LNCaP clone FGC (cell line): ENCODE results near the gene ZNF74.
A peak's percentile ranks its signal among the peaks of the same experiment; 100 is the strongest.
"Not testable (repeated sequence)": the region's sequence is repeated elsewhere in the genome, so short reads cannot be mapped to it uniquely, and the experiment has no call there.

ENCODE experiments used
- DNase-seq: peaks from one replicate; pipeline ENCODE4 v3.0.0-alpha.2; 2011; ENCODE audit warnings: low read depth
- H3K4me3 ChIP-seq: 2 replicates; pipeline ENCODE4 v1.5.1; 2011; ENCODE audit warnings: mild to moderate bottlenecking, low read depth, low read length, control low read depth
- TF ChIP-seq, protein P1 (sequence below): IDR thresholded peaks from 2 replicates; pipeline ENCODE4 v1.5.1; 2012; ENCODE audit warnings: mild to moderate bottlenecking; ENCODE audit not compliant: control insufficient read depth, insufficient read depth; ENCODE audit errors: extremely low read depth

The ZNF74 gene

DNA sequence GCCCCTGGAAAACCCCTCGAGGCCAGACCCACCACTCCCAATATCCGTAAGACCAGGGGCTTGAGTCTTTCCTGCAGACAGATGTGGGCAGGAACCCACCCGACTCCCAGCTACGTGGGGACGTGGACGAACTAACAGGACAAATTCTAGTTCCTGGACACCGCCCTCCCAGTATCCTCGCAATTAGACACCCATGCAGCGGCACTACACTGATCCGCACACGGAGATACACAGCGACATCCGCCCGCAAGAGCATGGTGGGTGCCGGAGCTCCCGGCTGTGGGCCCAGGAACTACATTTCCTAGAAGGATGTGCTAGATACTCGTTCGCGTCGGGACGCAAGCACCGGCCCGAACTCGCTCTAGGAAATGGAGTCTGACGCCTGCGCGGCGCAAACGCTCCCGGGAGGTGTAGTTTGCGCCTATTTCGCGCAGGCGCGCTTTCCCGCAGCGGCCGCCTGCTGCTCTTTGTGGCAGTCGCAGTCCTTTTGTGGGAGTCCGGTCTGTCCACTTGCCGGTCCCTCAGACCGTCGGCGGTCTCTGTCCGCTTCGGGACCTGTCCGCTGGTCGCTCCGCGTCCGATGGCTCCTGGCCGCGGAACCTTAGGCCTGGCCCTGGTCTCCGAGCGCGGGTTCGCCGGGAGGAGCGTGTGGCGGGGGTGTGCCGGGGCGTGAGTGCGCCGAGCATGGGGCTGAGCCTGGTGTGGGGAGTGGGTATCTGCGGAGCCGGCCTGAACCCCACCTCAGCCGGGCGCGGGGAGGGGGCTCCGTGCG lies at the start of gene ZNF74:
Gene ZNF74 (plus strand): TSS at position 447 of the 772 bp plus-strand sequence. CDS start 478 bp downstream, outside the sequence.
- peak; percentile 81 for DNase-seq
- TF ChIP-seq, protein P1, sequence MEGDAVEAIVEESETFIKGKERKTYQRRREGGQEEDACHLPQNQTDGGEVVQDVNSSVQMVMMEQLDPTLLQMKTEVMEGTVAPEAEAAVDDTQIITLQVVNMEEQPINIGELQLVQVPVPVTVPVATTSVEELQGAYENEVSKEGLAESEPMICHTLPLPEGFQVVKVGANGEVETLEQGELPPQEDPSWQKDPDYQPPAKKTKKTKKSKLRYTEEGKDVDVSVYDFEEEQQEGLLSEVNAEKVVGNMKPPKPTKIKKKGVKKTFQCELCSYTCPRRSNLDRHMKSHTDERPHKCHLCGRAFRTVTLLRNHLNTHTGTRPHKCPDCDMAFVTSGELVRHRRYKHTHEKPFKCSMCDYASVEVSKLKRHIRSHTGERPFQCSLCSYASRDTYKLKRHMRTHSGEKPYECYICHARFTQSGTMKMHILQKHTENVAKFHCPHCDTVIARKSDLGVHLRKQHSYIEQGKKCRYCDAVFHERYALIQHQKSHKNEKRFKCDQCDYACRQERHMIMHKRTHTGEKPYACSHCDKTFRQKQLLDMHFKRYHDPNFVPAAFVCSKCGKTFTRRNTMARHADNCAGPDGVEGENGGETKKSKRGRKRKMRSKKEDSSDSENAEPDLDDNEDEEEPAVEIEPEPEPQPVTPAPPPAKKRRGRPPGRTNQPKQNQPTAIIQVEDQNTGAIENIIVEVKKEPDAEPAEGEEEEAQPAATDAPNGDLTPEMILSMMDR, result no peak
- peak within 1 kb of the TSS; percentile 83 for H3K4me3 ChIP-seq

DNA sequence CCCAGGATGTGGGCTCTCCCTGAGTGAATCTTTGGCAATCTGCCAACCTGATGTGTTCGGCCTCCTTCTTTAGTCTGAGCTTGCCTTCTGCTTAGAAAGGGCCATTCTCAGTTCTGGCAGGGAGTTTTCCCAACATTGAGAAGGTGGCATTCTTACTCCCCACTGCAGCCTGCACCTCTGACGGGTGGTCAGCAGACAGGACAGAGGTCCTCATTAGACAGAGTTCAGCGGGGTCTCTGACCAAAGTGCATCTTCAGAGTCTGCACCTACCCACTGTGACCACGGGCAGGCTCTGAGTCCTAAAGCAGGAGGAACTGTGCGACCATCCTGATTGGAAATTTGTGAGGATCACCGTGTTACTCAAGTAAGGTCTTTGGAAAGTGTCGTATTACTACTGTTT lies 47.4 kb upstream of the ZNF74 start:
- not testable (repeated sequence) for H3K4me3 ChIP-seq, DNase-seq

DNA sequence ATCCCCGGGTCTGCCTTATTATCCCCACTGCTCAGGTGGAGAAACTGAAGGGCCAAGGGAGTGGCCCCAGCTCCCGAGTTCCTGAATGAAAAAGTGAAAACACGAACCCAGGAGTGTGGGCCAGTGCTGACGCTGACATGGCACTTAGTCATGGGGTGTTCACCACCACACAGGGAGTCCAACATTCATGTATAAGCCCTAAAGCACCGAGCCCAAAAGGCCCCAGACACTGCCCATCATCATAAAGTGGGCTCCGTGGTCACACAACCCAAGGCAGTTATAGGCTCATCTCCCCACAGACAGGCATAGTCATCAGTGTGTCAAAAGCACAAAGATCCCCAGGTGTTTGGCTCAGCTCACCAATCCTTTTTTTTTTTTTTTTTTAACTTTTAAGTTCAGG lies 41.4 kb upstream of the ZNF74 start:
- not testable (repeated sequence) for H3K4me3 ChIP-seq, DNase-seq

DNA sequence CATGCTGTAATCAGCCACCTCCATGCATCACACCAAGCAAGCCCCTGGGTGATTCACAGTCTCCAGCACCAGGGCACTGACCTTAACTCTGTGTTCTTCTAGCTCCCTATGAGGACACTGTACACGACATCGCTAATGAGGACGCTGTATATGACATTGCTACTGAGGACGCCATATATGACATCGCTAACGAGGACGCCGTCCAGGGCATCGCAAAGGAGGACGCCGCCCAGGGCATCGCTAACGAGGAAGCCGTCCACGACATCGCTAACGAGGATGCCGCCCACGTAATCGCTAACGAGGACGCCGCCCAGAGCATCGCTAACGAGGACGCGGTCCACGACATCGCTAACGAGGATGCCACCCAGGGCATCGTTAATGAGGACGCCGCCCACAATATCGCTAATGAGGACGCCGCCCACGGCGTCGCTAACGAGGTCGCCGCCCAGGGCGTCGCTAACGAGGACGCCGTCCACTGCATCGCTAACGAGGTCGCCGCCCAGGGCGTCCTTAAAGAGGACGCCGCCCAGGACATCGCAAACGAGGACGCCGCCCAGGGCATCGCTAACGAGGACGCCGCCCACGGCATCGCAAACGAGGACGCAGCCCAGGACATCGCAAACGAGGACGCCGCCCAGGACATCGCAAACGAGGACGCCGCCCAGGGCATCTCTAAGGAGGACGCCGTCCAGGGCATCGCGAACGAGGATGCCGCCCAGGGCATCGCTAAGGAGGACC lies 39.5 kb upstream of the ZNF74 start:
- TF ChIP-seq, protein P1, result no peak
- no peak for DNase-seq
- H3K4me3 ChIP-seq, result no peak overlapping the region

DNA sequence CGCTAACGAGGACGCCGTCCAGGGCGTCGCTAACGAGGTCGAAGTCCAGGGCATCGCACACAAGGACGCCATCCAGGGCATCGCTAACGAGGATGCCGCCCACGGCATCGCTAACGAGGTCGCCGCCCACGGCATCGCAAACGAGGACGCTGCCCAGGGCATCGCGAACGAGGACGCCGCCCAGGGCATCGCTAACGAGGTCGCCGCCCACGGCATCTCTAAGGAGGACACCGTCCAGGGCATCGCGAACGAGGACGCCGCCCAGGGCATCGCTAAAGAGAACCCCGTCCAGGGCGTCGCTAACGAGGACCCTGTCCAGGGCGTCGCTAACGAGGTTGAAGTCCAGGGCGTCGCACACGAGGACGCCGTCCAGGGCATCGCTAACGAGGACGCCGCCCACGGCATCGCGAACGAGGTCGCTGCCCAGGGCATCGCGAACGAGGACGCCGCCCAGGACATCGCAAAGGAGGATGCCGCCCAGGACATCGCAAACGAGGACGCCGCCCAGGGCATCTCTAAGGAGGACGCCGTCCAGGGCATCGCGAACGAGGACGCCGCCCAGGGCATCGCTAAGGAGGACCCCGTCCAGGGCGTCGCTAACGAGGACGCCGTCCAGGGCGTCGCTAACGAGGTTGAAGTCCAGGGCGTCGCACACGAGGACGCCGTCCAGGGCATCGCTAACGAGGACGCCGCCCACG lies 37.9 kb upstream of the ZNF74 start:
- not testable (repeated sequence) for H3K4me3 ChIP-seq, DNase-seq

DNA sequence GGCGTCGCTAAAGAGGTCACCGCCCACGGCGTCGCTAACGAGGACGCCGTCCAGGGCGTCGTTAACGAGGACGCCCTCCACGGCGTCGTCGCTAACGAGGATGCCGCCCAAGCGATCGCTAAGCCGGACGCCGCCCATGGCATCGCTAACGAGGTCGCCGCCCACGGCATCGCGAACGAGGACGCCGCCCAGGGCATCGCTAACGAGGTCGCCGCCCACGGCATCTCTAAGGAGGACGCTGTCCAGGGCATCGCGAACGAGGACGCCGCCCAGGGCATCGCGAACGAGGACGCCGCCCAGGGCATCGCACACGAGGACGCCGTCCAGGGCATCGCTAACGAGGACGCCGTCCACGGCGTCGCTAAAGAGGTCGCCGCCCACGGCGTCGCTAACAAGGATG lies 37.0 kb upstream of the ZNF74 start:
- DNase-seq, H3K4me3 ChIP-seq: not testable (repeated sequence)

DNA sequence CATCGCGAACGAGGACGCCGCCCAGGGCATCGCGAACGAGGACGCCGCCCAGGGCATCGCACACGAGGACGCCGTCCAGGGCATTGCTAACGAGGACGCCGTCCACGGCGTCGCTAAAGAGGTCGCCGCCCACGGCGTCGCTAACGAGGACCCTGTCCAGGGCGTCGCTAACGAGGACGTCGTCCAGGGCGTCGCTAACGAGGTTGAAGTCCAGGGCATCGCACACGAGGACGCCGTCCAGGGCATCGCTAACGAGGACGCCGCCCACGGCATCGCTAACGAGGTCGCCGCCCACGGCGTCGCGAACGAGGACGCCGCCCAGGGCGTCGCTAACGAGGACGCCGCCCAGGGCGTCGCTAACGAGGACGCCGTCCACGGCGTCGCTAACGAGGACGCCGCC lies 36.0 kb upstream of the ZNF74 start:
- H3K4me3 ChIP-seq, DNase-seq: not testable (repeated sequence)

DNA sequence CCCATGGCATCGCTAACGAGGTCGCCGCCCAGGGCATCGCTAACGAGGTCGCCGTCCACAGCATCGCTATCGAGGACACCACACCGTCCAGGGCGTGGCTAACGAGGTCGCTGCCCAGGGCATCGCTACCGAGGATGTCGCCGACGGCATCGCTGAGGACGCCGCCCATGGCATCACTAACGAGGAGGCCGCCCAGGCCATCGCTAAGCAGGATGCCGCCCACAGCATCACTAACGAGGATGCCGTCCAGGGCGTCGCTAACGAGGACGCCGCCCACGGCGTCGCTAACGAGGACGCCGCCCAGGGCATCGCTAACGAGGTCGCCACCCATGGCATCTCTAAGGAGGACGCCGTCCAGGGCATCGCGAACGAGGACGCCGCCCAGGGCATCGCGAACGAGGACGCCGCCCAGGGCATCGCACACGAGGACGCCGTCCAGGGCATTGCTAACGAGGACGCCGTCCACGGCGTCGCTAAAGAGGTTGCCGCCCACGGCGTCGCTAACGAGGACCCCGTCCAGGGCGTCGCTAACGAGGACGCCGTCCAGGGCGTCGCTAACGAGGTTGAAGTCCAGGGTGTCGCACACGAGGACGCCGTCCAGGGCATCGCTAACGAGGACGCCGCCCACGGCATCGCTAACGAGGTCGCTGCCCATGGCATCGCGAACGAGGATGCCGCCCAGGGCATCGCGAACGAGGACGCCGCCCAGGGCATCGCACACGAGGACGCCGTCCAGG lies 35.3 kb upstream of the ZNF74 start:
- DNase-seq, H3K4me3 ChIP-seq: not testable (repeated sequence)

DNA sequence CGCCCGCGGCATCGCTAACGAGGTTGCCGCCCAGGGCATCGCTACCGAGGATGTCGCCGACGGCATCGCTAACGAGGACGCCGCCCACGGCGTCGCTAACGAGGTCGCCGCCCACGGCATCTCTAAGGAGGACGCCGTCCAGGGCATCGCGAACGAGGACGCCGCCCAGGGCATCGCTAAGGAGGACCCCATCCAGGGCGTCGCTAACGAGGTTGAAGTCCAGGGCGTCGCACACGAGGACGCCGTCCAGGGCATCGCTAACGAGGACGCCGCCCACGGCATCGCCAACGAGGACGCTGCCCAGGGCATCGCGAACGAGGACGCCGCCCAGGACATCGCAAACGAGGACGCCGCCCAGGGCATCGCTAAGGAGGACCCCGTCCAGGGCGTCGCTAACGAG lies 33.7 kb upstream of the ZNF74 start:
- not testable (repeated sequence) for H3K4me3 ChIP-seq

DNA sequence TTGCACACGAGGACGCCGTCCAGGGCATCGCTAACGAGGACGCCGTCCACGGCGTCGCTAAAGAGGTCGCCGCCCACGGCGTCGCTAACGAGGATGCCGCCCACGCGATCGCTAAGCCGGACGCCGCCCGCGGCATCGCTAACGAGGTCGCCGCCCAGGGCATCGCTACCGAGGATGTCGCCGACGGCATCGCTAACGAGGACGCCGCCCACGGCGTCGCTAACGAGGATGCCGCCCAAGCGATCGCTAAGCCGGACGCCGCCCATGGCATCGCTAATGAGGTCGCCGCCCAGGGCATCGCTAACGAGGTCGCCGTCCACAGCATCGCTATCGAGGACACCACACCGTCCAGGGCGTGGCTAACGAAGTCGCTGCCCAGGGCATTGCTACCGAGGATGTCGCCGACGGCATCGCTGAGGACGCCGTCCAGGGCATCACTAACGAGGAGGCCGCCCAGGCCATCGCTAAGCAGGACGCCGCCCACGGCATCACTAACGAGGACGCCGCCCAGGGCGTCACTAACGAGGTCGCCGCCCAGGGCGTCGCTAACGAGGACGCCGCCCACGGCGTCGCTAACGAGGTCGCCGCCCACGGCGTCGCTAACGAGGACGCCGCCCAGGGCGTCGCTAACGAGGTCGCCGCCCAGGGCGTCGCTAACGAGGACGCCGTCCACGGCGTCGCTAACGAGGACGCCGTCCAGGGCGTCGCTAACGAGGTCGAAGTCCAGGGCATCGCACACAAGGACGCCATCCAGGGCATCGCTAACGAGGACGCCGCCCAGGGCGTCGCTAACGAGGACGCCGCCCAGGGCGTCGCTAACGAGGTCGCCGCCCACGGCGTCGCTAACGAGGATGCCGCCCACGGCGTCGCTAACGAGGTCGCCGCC lies 32.8 kb upstream of the ZNF74 start:
- not testable (repeated sequence) for H3K4me3 ChIP-seq, DNase-seq

More for the DNA sequence above, 33.7 kb upstream of the ZNF74 start:
- DNase-seq, result not testable (repeated sequence)

DNA sequence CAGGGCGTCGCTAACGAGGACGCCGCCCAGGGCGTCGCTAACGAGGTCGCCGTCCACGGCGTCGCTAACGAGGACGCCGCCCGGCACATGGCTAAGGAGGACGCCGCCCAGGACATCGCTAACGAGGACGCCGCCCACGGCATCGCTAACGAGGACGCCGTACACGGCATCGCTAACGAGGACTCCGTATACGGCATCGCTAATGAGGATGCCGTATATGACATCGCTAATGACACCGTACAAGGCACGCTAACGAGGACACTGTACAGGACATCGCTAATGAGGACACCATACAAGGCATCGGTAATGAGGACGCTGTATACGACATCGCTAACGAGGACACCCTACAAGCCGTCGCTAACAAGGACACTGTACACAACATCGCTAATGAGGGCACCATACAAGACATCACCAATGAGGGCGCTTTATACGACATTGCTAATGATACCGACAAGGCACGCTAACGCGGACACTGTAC lies 32.2 kb upstream of the ZNF74 start:
- H3K4me3 ChIP-seq, DNase-seq: not testable (repeated sequence)

DNA sequence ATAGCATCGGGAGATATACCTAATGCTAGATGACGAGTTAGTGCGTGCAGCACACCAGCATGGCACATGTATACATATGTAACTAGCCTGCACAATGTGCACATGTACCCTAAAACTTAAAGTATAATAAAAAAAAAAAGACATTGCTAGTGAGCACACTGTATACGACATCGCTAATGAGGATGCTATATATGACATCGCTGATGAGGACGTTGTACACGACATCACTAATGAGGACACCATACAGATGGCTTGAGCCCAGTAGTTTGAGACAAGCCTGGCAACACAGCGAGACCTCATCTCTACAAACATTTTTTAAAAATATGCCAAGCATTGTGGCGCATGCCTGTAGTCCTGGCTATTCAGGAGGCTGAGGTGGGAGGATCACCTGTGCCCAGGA lies 31.5 kb upstream of the ZNF74 start:
- H3K4me3 ChIP-seq, DNase-seq: not testable (repeated sequence)

DNA sequence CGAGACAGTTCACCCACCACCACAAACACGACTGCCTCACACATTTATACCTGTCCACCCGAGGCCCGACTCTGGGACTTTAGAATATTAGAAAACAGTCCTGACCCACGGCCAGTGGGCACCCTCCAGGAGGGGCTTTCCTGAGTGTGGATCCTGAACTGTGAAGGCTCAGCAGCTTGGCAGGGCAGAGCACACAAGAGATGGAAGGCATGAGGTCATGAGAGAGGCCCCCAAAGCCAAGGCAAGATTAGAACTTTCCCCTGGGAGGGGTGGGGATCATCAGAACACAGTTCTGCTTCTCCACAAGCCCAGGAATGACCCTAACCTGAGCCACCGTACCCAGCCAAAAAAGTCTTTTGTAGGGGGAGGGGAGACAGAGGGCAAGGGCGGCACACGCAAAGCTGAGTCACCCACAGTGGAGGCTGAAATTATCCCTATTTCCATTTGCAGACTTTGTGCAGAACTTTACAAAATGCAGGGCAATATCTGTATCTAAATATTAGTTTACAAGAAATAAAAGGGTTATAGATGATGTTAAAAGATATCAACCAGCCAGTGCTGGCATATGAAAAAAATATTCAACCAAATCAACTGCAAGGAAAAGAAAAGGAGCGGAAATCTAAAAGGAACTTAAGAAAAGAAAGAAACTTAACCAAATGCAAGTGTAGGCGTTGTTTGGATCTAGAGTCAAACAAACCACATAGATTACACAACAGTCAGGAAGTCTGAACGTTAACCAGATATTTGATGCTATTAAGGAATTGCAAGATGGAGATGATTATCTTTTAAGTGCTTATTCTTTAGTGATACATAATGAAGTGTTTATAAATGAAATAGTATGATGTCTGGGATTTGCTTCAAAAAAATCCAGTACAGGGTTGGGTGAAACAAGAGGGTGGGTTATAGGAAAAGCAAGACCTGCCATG lies 29.4 kb upstream of the ZNF74 start:
- DNase-seq, result not testable (repeated sequence)

DNA sequence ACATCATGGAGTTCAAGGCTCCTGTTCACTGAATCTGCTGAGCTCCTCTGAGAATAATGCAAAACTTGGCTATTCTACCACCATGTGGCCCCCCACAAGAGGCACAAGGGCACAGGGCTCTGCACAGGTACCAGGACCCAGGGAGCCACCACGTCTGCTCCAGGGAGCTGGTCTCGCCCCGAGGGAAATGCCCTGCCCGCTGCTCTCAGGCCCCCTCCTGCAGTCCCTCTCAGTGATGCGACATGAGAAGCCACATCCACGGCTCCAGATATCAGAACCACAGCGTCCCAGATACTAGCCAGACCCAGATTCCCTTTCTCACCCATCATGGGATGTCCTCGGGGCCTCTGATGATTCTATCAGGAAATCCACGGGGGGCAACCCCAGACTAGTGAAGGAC lies 27.1 kb upstream of the ZNF74 start:
- DNase-seq, H3K4me3 ChIP-seq: not testable (repeated sequence)

More for the DNA sequence above, 29.4 kb upstream of the ZNF74 start:
- not testable (repeated sequence) for H3K4me3 ChIP-seq
